ENCODE results near the gene RAPGEF2. TPM values are rescaled to one million over a fixed set of nuclear protein-coding genes. Genes with fewer than 3 reads are reported as not detected.
A peak's percentile ranks its signal among the peaks of the same experiment; 100 is the strongest.
"Not testable (repeated sequence)": the region's sequence is repeated elsewhere in the genome, so short reads cannot be mapped to it uniquely, and the experiment has no call there.

The RAPGEF2 gene
- total RNA-seq, 1 experiment from 2014 or later = 26.3 TPM

GRCh38 chr4:159070742-159071141 is 32.1 kb upstream of the RAPGEF2 start:
- BruUV-seq (replicated peaks) = no TSS peak
- DNase-seq (ENCODE audit: unreplicated experiment) = peak; percentile 91
- no peaks in the 10 kb centered on the region for H3K36me3 Mint-ChIP-seq (ENCODE audit: insufficient read depth, unreplicated experiment)
- ChIA-PET CTCF (interaction anchor here (0.6 kb wide), 1 partner anchor 73 kb away, joined by 3 read pairs; no protein-coding TSS in a partner anchor), POLR2A (interaction anchor here (0.6 to 2.8 kb wide), 7 partner anchors 19 to 73 kb away, joined by 3 to 16 read pairs (median 3); no protein-coding TSS in a partner anchor)
- no peak for TF ChIP-seq CTCF (IDR thresholded peaks at IDR 0.05; ENCODE audit: unreplicated experiment)
- no peaks in the 10 kb centered on the region for H3K27me3 Mint-ChIP-seq (ENCODE audit: insufficient read depth, unreplicated experiment)
- H3K27ac Mint-ChIP-seq (ENCODE audit: low read depth, unreplicated experiment) = peak overlapping the region; percentile 87
- H3K4me1 Mint-ChIP-seq (ENCODE audit: insufficient read depth, unreplicated experiment) = peaks cover 24% of the 10 kb centered on the region
- intact Hi-C loops (cut with micrococcal nuclease) = no loop called here
- H3K4me3 Mint-ChIP-seq (ENCODE audit: unreplicated experiment) = peak overlapping the region; percentile 48
- no peaks in the 10 kb centered on the region for H3K9me3 Mint-ChIP-seq (ENCODE audit: unreplicated experiment)

DNA sequence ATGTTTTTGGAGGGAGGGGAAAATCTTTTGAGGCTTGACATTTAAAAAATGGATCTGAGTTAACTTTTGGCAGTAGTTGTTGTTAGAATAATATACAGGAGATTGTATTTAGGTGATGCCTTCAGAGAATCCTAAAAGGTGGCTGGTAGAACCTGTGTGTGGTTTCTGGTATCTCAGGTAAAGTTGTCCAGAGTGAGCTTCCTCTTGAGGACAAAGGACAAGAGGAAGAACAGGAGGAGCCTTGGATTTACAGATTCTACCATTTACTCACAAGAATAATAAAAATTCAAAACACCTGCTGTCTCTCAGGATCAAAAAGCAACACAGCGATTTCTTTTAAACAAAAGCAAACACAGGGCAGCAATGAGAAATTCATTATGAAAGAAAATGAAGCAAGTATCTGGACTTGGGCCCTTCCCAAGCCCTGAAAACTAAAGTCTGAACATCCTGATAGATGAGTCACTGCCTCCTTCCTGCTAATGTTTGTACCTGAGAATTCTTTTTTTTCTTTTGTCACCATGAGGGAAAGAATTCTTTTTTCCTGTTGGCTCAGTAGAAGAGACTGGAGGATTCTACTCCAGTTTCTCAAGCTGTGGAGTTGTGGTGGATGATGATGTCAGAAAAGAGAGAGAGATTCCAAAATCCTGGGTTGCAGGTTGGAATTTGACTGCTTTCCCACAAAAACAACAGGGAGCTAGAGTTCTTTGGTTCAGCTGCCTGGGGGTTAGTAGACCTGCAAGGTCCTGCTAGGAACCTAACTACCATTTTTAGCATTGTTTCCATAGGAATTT is 31.5 kb upstream of the RAPGEF2 start:
- peak; percentile 90 for DNase-seq (ENCODE audit: unreplicated experiment)
- no peaks in the 10 kb centered on the region for H3K27me3 Mint-ChIP-seq (ENCODE audit: insufficient read depth, unreplicated experiment)
- no peaks in the 10 kb centered on the region for H3K36me3 Mint-ChIP-seq (ENCODE audit: insufficient read depth, unreplicated experiment)
- BruUV-seq (replicated peaks) = no TSS peak
- peak overlapping the region; percentile 87 for H3K27ac Mint-ChIP-seq (ENCODE audit: low read depth, unreplicated experiment)
- H3K9me3 Mint-ChIP-seq (ENCODE audit: unreplicated experiment) = no peaks in the 10 kb centered on the region
- no peak for TF ChIP-seq CTCF (IDR thresholded peaks at IDR 0.05; ENCODE audit: unreplicated experiment)
- peak overlapping the region; percentile 48 for H3K4me3 Mint-ChIP-seq (ENCODE audit: unreplicated experiment)
- peaks cover 24% of the 10 kb centered on the region for H3K4me1 Mint-ChIP-seq (ENCODE audit: insufficient read depth, unreplicated experiment)
- CTCF ChIA-PET = interaction anchor here (0.6 to 1.1 kb wide), 3 partner anchors 9 to 73 kb away, joined by 3 read pairs; no protein-coding TSS in a partner anchor
- intact Hi-C loops (cut with micrococcal nuclease) = no loop called here
- POLR2A ChIA-PET = interaction anchor here (0.7 to 2.8 kb wide), 8 partner anchors 23 to 157 kb away, joined by 3 to 16 read pairs (median 3); no protein-coding TSS in a partner anchor

DNA sequence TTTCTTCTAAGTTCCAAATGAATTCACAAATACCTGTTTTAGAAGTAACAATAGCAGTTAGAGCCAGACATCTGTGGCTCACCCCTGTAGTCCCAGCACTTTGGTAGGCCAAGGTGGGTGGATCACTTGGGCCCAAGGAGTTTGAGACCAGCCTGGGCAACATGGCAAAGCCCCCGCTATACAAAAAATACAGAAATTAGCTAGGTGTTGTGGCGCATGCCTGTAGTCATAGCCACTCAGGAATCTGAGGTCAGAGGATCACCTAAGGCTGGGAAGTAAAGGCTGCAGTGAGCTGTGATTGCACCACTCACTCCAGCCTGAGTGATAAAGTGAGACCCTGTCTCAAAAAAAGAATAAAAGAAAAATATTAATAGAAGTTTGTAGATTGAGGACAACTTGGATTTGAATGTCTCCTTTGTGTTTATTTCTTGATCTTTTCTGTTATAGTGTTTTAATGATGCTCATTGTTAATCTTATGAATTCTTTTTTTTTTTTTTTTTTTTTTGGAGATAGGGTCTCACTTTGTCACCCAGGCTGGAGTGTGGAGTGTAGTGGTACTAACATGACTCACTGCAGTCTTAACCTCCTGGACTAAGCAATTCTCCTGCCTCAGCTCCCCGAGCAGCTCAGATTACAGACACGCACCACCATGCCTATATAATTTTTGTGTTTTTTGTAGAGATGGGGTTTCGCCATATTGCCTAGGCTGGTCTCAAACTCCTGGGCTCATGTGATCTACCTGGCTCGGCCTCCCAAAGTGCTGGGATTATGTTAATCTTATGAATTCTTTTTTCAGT is 30.7 kb upstream of the RAPGEF2 start:
- Mint-ChIP-seq H3K9me3 (ENCODE audit: unreplicated experiment) (no peaks in the 10 kb centered on the region), H3K27me3 (ENCODE audit: insufficient read depth, unreplicated experiment) (no peaks in the 10 kb centered on the region), H3K36me3 (ENCODE audit: insufficient read depth, unreplicated experiment) (no peaks in the 10 kb centered on the region), H3K27ac (ENCODE audit: low read depth, unreplicated experiment) (peak overlapping the region; percentile 87), H3K4me1 (ENCODE audit: insufficient read depth, unreplicated experiment) (peaks cover 24% of the 10 kb centered on the region), H3K4me3 (ENCODE audit: unreplicated experiment) (no peak overlapping the region)
- CTCF ChIA-PET = interaction anchor here (0.6 to 1.1 kb wide), 4 partner anchors 10 to 202 kb away, joined by 3 to 4 read pairs (median 3); no protein-coding TSS in a partner anchor
- intact Hi-C loops (cut with micrococcal nuclease) = no loop called here
- peak; percentile 60 for DNase-seq (ENCODE audit: unreplicated experiment)
- TF ChIP-seq CTCF (IDR thresholded peaks at IDR 0.05; ENCODE audit: unreplicated experiment) = no peak
- no TSS peak for BruUV-seq (replicated peaks)
- POLR2A ChIA-PET = interaction anchor here (0.5 to 2.8 kb wide), 6 partner anchors 45 to 354 kb away, joined by 3 to 16 read pairs (median 4); no protein-coding TSS in a partner anchor

- Mint-ChIP-seq H3K27ac (ENCODE audit: low read depth, unreplicated experiment) (no peak overlapping the region), H3K9me3 (ENCODE audit: unreplicated experiment) (no peaks in the 10 kb centered on the region), H3K4me1 (ENCODE audit: insufficient read depth, unreplicated experiment) (peaks cover 19% of the 10 kb centered on the region), H3K27me3 (ENCODE audit: insufficient read depth, unreplicated experiment) (no peaks in the 10 kb centered on the region), H3K36me3 (ENCODE audit: insufficient read depth, unreplicated experiment) (no peaks in the 10 kb centered on the region), H3K4me3 (ENCODE audit: unreplicated experiment) (no peak overlapping the region)
- intact Hi-C loops (cut with micrococcal nuclease) = no loop called here
- no peak for DNase-seq (ENCODE audit: unreplicated experiment)
- TF ChIP-seq CTCF (IDR thresholded peaks at IDR 0.05; ENCODE audit: unreplicated experiment) = no peak
- POLR2A ChIA-PET = interaction anchor here (1.1 kb wide), 1 partner anchor 29 kb away, joined by 3 read pairs; no protein-coding TSS in a partner anchor
- BruUV-seq (replicated peaks) = no TSS peak
- CTCF ChIA-PET = interaction anchor here (0.7 kb wide), 1 partner anchor 15 kb away, joined by 3 read pairs; no protein-coding TSS in a partner anchor
Measured at GRCh38 chr4:159075531-159075932, 27.3 kb upstream of the RAPGEF2 start.

DNA sequence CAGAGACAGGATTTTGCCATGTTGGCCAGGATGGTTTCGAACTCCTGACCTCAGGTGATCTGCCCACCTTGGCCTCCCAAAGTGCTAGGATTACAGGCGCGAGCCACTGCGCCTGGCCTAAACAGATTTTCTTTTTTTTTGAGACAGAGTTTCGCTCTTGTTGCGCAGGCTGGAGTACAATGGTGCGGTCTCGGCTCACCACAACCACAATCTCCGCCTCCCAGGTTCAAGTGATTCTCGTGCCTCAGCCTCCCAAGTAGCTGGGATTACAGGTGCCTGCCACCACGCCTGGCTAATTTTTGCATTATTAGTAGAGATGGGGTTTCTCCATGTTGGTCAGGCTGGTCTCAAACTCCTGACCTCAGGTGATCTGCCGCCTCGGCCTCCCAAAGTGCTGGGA is 25.9 kb upstream of the RAPGEF2 start:
- intact Hi-C loops (cut with micrococcal nuclease); H3K36me3 Mint-ChIP-seq (ENCODE audit: insufficient read depth, unreplicated experiment); H3K4me3 Mint-ChIP-seq (ENCODE audit: unreplicated experiment); DNase-seq (ENCODE audit: unreplicated experiment); H3K4me1 Mint-ChIP-seq (ENCODE audit: insufficient read depth, unreplicated experiment); H3K27ac Mint-ChIP-seq (ENCODE audit: low read depth, unreplicated experiment); H3K27me3 Mint-ChIP-seq (ENCODE audit: insufficient read depth, unreplicated experiment); BruUV-seq (replicated peaks); H3K9me3 Mint-ChIP-seq (ENCODE audit: unreplicated experiment): not testable (repeated sequence)
- CTCF ChIA-PET = interaction anchor here (1.1 kb wide), 1 partner anchor 192 kb away, joined by 4 read pairs; no protein-coding TSS in a partner anchor
- POLR2A ChIA-PET = interaction anchor here (0.8 to 2.9 kb wide), 2 partner anchors 27 to 71 kb away, joined by 3 to 19 read pairs; partner anchors contain the start of gene RAPGEF2

Measured in MCF 10A (cell line).